K562 (cell line): ENCODE measurements around the gene C2CD2. TPM values are rescaled to one million over a fixed set of nuclear protein-coding genes. Genes with fewer than 3 reads are reported as not detected.

ENCODE experiments used
- DPF2 ChIP-seq: fragments of 450-650 bp; IDR thresholded peaks from 2 replicates; pipeline ENCODE4 v1.6.1; 2016
- E2F6 ChIP-seq, 2 experiments: IDR thresholded peaks; 2 replicates each; pipeline ENCODE4 v1.6.1; 2011; ENCODE audit warnings: borderline replicate concordance in 1 of 2, control low read depth in 1 of 2, low read depth in 1 of 2, low read length in 1 of 2, mild to moderate bottlenecking in 1 of 2, mixed read lengths in 1 of 2, moderate library complexity in 1 of 2; ENCODE audit not compliant: insufficient read depth in 1 of 2, insufficient read length in 1 of 2, poor library complexity in 1 of 2, severe bottlenecking in 1 of 2; ENCODE audit errors: extremely low read depth in 1 of 2
- ESRRA ChIP-seq: fragments of 450-650 bp; IDR thresholded peaks from 2 replicates; pipeline ENCODE4 v1.6.1; 2014; ENCODE audit warnings: low read depth, mild to moderate bottlenecking, moderate library complexity, borderline replicate concordance
- KDM1A ChIP-seq, 2 experiments: fragments of 450-650 bp; IDR thresholded peaks; 2 replicates each; pipeline ENCODE4 v1.6.1; 2016; ENCODE audit warnings: mild to moderate bottlenecking in 2 of 2
- KLF10 ChIP-seq: fragments of 250-450 bp; sonication (Bioruptor Pico); IDR thresholded peaks from 2 replicates; pipeline ENCODE4 v1.6.1; 2021; ENCODE audit warnings: matching md5 sums
- L3MBTL2 ChIP-seq: fragments of 450-650 bp; IDR thresholded peaks from 2 replicates; pipeline ENCODE4 v1.6.1; 2016; ENCODE audit warnings: mild to moderate bottlenecking, moderate library complexity
- MYC ChIP-seq, 2 experiments: fragments of 250-450 bp in 1 of 2; sonication (Bioruptor Pico) in 1 of 2; IDR thresholded peaks; 2 replicates each; pipeline versions ENCODE4 v1.5.1 to v1.6.1; 2012 to 2021; ENCODE audit warnings: low read depth in 2 of 2, borderline replicate concordance in 1 of 2, improper control_type of control experiment in 1 of 2, low read length in 1 of 2, mild to moderate bottlenecking in 1 of 2, moderate library complexity in 1 of 2
- NR2C2 ChIP-seq, 2 experiments: fragments of 200-800 bp in 1 of 2; sonication (Bioruptor generic) in 1 of 2; sonication (generic) in 1 of 2; formaldehyde crosslinking in 1 of 2; IDR thresholded peaks; 2 replicates each; pipeline versions ENCODE4 v1.6.1 to v1.8.0; 2016 to 2022; ENCODE audit warnings: mild to moderate bottlenecking in 1 of 2, missing compliant biosample characterization in 1 of 2, missing genetic modification characterization in 1 of 2, missing genetic modification reagents in 1 of 2
- RCOR1 ChIP-seq, 2 experiments: IDR thresholded peaks; 2 replicates each; pipeline ENCODE4 v1.6.1; 2012; ENCODE audit warnings: low read depth in 2 of 2, low read length in 2 of 2, borderline replicate concordance in 1 of 2, improper control_type of control experiment in 1 of 2
- SRSF1 ChIP-seq: fragments of 200-400 bp; formaldehyde crosslinking; IDR thresholded peaks from 2 replicates; pipeline ENCODE4 v1.6.1; 2017; ENCODE audit warnings: mild to moderate bottlenecking, low read depth, low read length, moderate library complexity
- TEAD2 ChIP-seq: fragments of 450-650 bp; IDR thresholded peaks from 2 replicates; pipeline ENCODE4 v1.6.1; 2016; ENCODE audit warnings: missing genetic modification characterization, control low read depth, missing compliant biosample characterization
- U2AF1 ChIP-seq: fragments of 200-400 bp; formaldehyde crosslinking; optimal IDR thresholded peaks from 2 replicates; pipeline ENCODE3; 2017; ENCODE audit warnings: mild to moderate bottlenecking, low read depth, low read length, moderate library complexity
- ZEB2 ChIP-seq: fragments of 450-650 bp; IDR thresholded peaks from 2 replicates; pipeline ENCODE4 v1.6.1; 2016
- ZNF324 ChIP-seq: fragments of 250-450 bp; sonication (Bioruptor Pico); IDR thresholded peaks from 2 replicates; pipeline ENCODE4 v1.4.0; 2020; ENCODE audit warnings: mild to moderate bottlenecking
- polyA plus RNA-seq, 8 experiments: library from polyadenylated mRNA; depleted of rRNA in 4 of 8; stranded (reverse) in 5 of 8; unstranded in 3 of 8; fragments of >200 nt; fragmentation: Nextera tagmentation in 2 of 8; fragmentation: Illumina TruSeq in 1 of 8; extraction: Ambion mirVana in 2 of 8; extraction: Trizol in 1 of 8; gene quantifications; 2 replicates each; pipeline versions ENCODE4 v1.2.1 to v1.2.3, GENCODE V29; 2011 to 2014; ENCODE audit warnings: inconsistent platforms in 1 of 8, missing spikeins in 1 of 8
- total RNA-seq, 7 experiments: library from RNA; depleted of rRNA in 6 of 7; stranded (reverse); fragments of >200 nt in 6 of 7; fragmentation: Illumina TruSeq in 2 of 7; extraction: Trizol in 2 of 7; gene quantifications; 2 replicates each; pipeline versions ENCODE4 v1.2.1 to v1.2.3, GENCODE V29; 2011 to 2021; ENCODE audit warnings: low replicate concordance in 1 of 7
- TF ChIP-seq, protein P1 (sequence below), 2 experiments: fragments of 450-650 bp; IDR thresholded peaks; 2 replicates each; pipeline ENCODE4 v1.6.1; 2016; ENCODE audit warnings: mild to moderate bottlenecking in 2 of 2, borderline replicate concordance in 1 of 2, low read depth in 1 of 2, moderate library complexity in 1 of 2

The C2CD2 gene
- total and polyA plus RNA-seq, 9 of the 15 experiments (the other 6 are each of a cell fraction or from before 2014, with no cell fraction given): 1.3 to 21.6 (median 12.1) TPM

DNA sequence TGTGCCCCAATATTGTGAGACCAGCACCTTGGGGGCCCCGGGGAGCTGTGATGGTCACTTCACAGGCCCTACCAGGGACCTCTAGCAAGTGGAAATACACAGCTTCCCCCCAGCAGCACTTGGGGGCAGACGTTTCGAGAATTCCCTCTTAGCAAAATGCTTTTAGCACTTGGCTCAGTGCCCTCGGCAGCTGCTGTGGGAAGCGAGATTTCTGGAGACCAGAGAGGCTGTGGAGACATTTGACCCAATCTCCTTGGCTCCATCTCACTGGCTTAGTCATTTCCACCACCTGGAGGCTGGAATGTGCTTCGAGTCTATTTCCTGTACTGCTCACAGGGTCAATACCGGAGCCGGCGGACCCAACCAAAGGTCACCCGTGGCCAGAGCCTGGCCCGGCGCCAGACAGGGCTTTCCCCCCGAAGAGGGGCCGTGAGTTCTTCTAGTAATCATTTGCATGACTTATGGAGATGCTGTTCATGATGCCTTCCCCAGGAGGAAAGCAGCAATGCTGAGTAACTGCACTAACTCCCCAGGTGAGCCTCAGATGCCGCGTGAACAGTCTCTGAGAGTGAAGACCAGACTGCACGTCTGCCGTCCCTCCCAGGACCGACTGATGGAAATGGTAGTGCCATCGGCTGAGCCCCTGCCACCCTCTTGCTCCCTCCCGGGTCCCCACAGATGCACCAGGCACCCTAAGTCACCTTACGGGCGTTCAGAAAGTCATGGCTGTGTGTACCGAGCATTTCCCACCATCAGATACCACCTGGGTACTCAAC is 4.4 kb upstream of the C2CD2 start (continued):
- TF ChIP-seq, protein P1, sequence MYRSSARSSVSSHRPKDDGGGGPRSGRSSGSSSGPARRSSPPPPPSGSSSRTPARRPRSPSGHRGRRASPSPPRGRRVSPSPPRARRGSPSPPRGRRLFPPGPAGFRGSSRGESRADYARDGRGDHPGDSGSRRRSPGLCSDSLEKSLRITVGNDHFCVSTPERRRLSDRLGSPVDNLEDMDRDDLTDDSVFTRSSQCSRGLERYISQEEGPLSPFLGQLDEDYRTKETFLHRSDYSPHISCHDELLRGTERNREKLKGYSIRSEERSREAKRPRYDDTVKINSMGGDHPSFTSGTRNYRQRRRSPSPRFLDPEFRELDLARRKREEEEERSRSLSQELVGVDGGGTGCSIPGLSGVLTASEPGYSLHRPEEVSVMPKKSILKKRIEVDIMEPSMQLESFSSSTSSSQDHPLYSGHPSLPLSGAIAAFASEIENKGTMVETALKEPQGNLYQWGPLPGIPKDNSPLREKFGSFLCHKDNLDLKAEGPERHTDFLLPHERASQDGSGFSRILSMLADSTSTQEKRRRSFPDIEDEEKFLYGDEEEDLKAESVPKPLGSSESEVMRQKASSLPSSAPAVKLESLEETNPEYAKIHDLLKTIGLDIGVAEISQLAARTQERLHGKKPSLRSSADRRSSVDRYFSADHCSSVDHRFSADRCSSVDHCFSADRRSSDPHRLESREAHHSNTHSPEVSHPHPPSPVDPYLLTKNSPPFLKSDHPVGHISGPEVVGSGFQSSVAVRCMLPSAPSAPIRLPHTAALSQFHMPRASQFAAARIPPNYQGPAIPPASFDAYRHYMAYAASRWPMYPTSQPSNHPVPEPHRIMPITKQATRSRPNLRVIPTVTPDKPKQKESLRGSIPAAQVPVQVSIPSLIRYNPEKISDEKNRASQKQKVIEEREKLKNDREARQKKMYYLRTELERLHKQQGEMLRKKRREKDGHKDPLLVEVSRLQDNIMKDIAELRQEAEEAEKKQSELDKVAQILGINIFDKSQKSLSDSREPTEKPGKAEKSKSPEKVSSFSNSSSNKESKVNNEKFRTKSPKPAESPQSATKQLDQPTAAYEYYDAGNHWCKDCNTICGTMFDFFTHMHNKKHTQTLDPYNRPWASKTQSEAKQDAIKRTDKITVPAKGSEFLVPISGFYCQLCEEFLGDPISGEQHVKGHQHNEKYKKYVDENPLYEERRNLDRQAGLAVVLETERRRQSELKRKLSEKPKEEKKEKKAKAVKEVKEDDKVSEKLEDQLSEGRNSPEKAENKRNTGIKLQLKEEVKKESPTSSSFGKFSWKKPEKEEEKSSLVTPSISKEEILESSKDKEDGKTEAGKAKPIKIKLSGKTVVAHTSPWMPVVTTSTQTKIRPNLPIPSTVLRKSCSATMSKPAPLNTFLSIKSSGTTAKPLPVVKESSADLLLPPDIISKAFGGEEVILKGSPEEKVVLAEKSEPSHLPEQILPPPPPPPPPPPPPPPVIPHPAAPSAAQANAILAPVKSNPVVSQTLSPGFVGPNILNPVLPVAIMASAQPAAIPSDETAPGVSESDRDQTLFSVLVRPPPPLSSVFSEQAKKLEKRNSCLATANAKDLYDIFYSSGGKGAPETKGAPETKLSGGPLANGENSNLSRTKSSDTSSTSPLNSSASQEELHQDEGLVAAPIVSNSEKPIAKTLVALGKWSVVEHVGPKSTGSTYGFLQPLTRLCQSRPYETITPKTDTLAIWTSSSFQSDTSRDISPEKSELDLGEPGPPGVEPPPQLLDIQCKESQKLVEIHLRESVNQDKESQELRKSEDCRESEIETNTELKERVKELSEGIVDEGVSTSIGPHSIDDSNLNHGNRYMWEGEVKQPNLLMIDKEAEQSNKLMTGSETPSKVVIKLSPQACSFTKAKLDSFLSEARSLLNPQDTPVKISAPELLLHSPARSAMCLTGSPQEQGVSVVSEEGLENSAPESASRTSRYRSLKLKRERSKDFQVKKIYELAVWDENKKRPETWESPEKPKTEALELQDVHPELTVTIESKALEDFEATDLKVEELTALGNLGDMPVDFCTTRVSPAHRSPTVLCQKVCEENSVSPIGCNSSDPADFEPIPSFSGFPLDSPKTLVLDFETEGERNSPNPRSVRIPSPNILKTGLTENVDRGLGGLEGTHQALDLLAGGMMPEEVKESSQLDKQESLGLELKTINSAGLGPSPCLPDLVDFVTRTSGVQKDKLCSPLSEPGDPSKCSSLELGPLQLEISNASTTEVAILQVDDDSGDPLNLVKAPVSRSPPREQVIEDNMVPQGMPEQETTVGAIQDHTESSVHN (IDR thresholded peaks at IDR 0.05; ENCODE audit: borderline replicate concordance in 1 of 2, low read depth in 1 of 2): no peak
- TF ChIP-seq KDM1A (IDR thresholded peaks at IDR 0.05) (peak; percentile 71 to 74), RCOR1 (IDR thresholded peaks at IDR 0.05; ENCODE audit: borderline replicate concordance in 1 of 2, low read depth in 2 of 2, low read length in 2 of 2) (peak; percentile 12 to 77; a peak in 2 of 4 replicates), MYC (IDR thresholded peaks at IDR 0.05; ENCODE audit: low read depth, low read length) (no peak), MYC (CRISPR knock-in tag; IDR thresholded peaks at IDR 0.05; ENCODE audit: borderline replicate concordance, low read depth) (no peak), ZEB2 (peak; percentile 71; the same call in 1 of the 2 replicates), E2F6 (IDR thresholded peaks at IDR 0.05; ENCODE audit: borderline replicate concordance in 1 of 2, extremely low read depth in 1 of 2, insufficient read depth in 1 of 2, insufficient read length in 1 of 2, low read depth in 1 of 2, low read length in 1 of 2, poor library complexity in 1 of 2, severe bottlenecking in 1 of 2) (peak in 1 of 2 experiments; percentile 11), DPF2 (peak; percentile 36; the same call in 1 of the 2 replicates), NR2C2 (CRISPR knock-in tag; IDR thresholded peaks at IDR 0.05) (no peak), NR2C2 (tag; IDR thresholded peaks at IDR 0.05) (peak; percentile 77), ZNF324 (CRISPR knock-in tag) (no peak), KLF10 (CRISPR knock-in tag) (no peak), L3MBTL2 (0 out of 2 replicates have a peak, but pooled peaks have one; percentile 28), U2AF1 (no peak), TEAD2 (tag) (peak; percentile 99), SRSF1 (no peak), ESRRA (peak; percentile 85; the same call in 1 of the 2 replicates)
